K562 (cell line): Measurements from ENCODE around the gene NLK. TPM values are rescaled to one million over a fixed set of nuclear protein-coding genes. Genes with fewer than 3 reads are reported as not detected.

Experiments
- ATAC-seq: fragments of 200-7000 bp; cut with Tn5 transposase; 3 replicates; pipeline ENCODE4 v1.9.1; 2020; ENCODE audit warnings: moderate library complexity
- BruUV-seq: library from RNA; stranded (reverse); fragments of 400-500 nt; replicated peaks from 2 replicates; lab custom pipeline; 2021; lab: Mats Ljungman, UMichigan
- CTCF ChIA-PET: fragments of 300-600 bp; formaldehyde crosslinking; extraction: SDS; loops from one replicate; lab custom pipeline; 2021; ENCODE audit warnings: low intra/inter-chr PET ratio; lab: Yijun Ruan, JAX
- POLR2A ChIA-PET: fragments of 300-600, 350-650 bp; sonication (Branson Sonifier 250); formaldehyde crosslinking; extraction: SDS; loops from one replicate; lab custom pipeline; 2021; ENCODE audit warnings: antibody characterized with exemption, inconsistent platforms; lab: Yijun Ruan, JAX
- DNase-seq, 4 experiments: peaks; one replicate each; pipeline versions ENCODE4 v3.0.0 to v3.0.0-alpha.2; 2011 to 2018; ENCODE audit warnings: low spot score in 3 of 4, mixed read lengths in 3 of 4; ENCODE audit errors: extremely low read depth in 1 of 4
- FAIRE-seq: peaks from 2 replicates; lab custom pipeline; 2011; peaks lifted over from hg19 to GRCh38; lab: Jason Lieb, UNC
- H2AFZ ChIP-seq: 2 replicates; pipeline ENCODE4 v1.6.0; 2011; ENCODE audit warnings: low read depth, low read length, control low read depth, inconsistent platforms
- H3K27ac ChIP-seq: fragments of 200-600 bp; 3 replicates; pipeline ENCODE4 v1.8.0; 2011; ENCODE audit warnings: low read depth, mild to moderate bottlenecking, control low read depth, inconsistent platforms, low read length, moderate library complexity, mixed read lengths; ENCODE audit errors: extremely low read depth
- H3K27me3 ChIP-seq, 2 experiments: fragments of 300-600 bp in 1 of 2; 2 replicates in 1 of 2; 3 replicates in 1 of 2; pipeline versions ENCODE4 v1.6.0 to v1.8.0; 2011; ENCODE audit warnings: inconsistent platforms in 2 of 2, low read length in 2 of 2, mild to moderate bottlenecking in 1 of 2, mixed read lengths in 1 of 2, moderate library complexity in 1 of 2; ENCODE audit not compliant: control insufficient read depth in 2 of 2, insufficient read depth in 2 of 2
- H3K36me3 ChIP-seq: fragments of 300-600 bp; 3 replicates; pipeline ENCODE4 v1.8.0; 2011; ENCODE audit warnings: mild to moderate bottlenecking, low read length, inconsistent platforms; ENCODE audit not compliant: control insufficient read depth, insufficient read depth
- H3K4me1 ChIP-seq, 2 experiments: fragments of 200-600 bp in 1 of 2; replicated peaks in 1 of 2; 2 replicates in 1 of 2; 3 replicates in 1 of 2; pipeline versions ENCODE4 v1.5.1 to v1.8.0; 2011; ENCODE audit warnings: inconsistent platforms in 2 of 2, low read length in 2 of 2, mild to moderate bottlenecking in 1 of 2, mixed read lengths in 1 of 2, moderate library complexity in 1 of 2; ENCODE audit not compliant: control insufficient read depth in 2 of 2, insufficient read depth in 2 of 2
- H3K4me2 ChIP-seq: 2 replicates; pipeline ENCODE4 v1.6.1; 2011; ENCODE audit warnings: low read length, control low read depth, inconsistent platforms, mixed read lengths; ENCODE audit not compliant: insufficient read depth
- H3K4me3 ChIP-seq: fragments of 200-600 bp; sonication (generic), shearing (Covaris generic); 2 replicates; pipeline ENCODE4 v1.5.1; 2016; ENCODE audit warnings: control low read depth, inconsistent platforms
- H3K79me2 ChIP-seq: fragments of 200-600 bp; 3 replicates; pipeline ENCODE4 v1.8.0; 2011; ENCODE audit warnings: low read length, inconsistent platforms; ENCODE audit not compliant: control insufficient read depth, insufficient read depth
- H3K9ac ChIP-seq, 2 experiments: 2 replicates each; pipeline versions ENCODE4 v1.6.0 to v1.6.1; 2011; ENCODE audit warnings: low read depth in 2 of 2, low read length in 2 of 2, control low read depth in 1 of 2, inconsistent platforms in 1 of 2, mild to moderate bottlenecking in 1 of 2, mixed read lengths in 1 of 2; ENCODE audit not compliant: insufficient read depth in 1 of 2
- H3K9me1 ChIP-seq: one replicate; pipeline ENCODE4 v1.6.0; 2011; ENCODE audit warnings: inconsistent platforms, mild to moderate bottlenecking, low read length, moderate library complexity; ENCODE audit not compliant: control insufficient read depth, insufficient read depth
- H3K9me3 ChIP-seq: replicated peaks from 2 replicates; pipeline ENCODE4 v1.5.1; 2011; ENCODE audit warnings: low read depth, low read length, inconsistent platforms; ENCODE audit not compliant: control insufficient read depth, insufficient read depth
- H4K20me1 ChIP-seq: replicated peaks from 2 replicates; pipeline ENCODE4 v1.6.1; 2011; ENCODE audit warnings: low read length, inconsistent platforms, mixed read lengths; ENCODE audit not compliant: control insufficient read depth, insufficient read depth
- DNMT1 ChIP-seq: fragments of 450-650 bp; IDR thresholded peaks from 2 replicates; pipeline ENCODE4 v1.6.1; 2016; ENCODE audit warnings: antibody characterized with exemption, mild to moderate bottlenecking
- LEF1 ChIP-seq: fragments of 450-650 bp; IDR thresholded peaks from 2 replicates; pipeline ENCODE4 v1.6.1; 2016; ENCODE audit warnings: mild to moderate bottlenecking
- NFRKB ChIP-seq: fragments of 450-650 bp; IDR thresholded peaks from 2 replicates; pipeline ENCODE4 v1.6.1; 2016; ENCODE audit warnings: low read depth
- PCBP1 ChIP-seq: fragments of 200-400 bp; formaldehyde crosslinking; IDR thresholded peaks from 2 replicates; pipeline ENCODE4 v1.6.1; 2018; ENCODE audit warnings: mild to moderate bottlenecking, low read depth, low read length; ENCODE audit not compliant: poor library complexity, severe bottlenecking
- RFX1 ChIP-seq: fragments of 450-650 bp; IDR thresholded peaks from 2 replicates; pipeline ENCODE4 v1.6.1; 2016; ENCODE audit warnings: mild to moderate bottlenecking, moderate library complexity
- TCF7L2 ChIP-seq: fragments of 150-350 bp; IDR thresholded peaks from 2 replicates; pipeline ENCODE4 v1.6.1; 2016; ENCODE audit warnings: low read depth, mild to moderate bottlenecking, low read length, moderate library complexity
- TRIM28 ChIP-seq: fragments of 450-650 bp; IDR thresholded peaks from 2 replicates; pipeline ENCODE4 v1.6.1; 2017
- ZNF197 ChIP-seq: fragments of 200-800 bp; sonication (Bioruptor generic); IDR thresholded peaks from 2 replicates; pipeline ENCODE4 v1.6.1; 2016; ENCODE audit warnings: low read depth, missing genetic modification characterization, missing compliant biosample characterization
- WGBS: fragments of 100-300 bp; shearing (Covaris generic); methylation state at CpG from one replicate; pipeline ENCODE4 v1.1.6; 2016; ENCODE audit warnings: low coverage, mixed read lengths; ENCODE audit not compliant: insufficient coverage; ENCODE audit errors: missing lambda C conversion rate; 5-methylcytosine and 5-hydroxymethylcytosine counted together
- in situ Hi-C: fragments of 300-500 bp; cut with MboI; formaldehyde crosslinking; loops from 4 replicates; pipeline ENCODE4 v1.15.0; 2018; ENCODE audit warnings: inconsistent platforms, mixed read lengths
- intact Hi-C: fragments of 100-400 bp; cut with micrococcal nuclease; formaldehyde crosslinking; loops from 2 replicates; pipeline ENCODE4 v1.14.2; 2022
- polyA plus RNA-seq, 8 experiments: library from polyadenylated mRNA; depleted of rRNA in 4 of 8; stranded (reverse) in 5 of 8; unstranded in 3 of 8; fragments of >200 nt; fragmentation: Nextera tagmentation in 2 of 8; fragmentation: Illumina TruSeq in 1 of 8; extraction: Ambion mirVana in 2 of 8; extraction: Trizol in 1 of 8; gene quantifications; 2 replicates each; pipeline versions ENCODE4 v1.2.1 to v1.2.3, GENCODE V29; 2011 to 2014; ENCODE audit warnings: inconsistent platforms in 1 of 8, missing spikeins in 1 of 8
- total RNA-seq, 7 experiments: library from RNA; depleted of rRNA in 6 of 7; stranded (reverse); fragments of >200 nt in 6 of 7; fragmentation: Illumina TruSeq in 2 of 7; extraction: Trizol in 2 of 7; gene quantifications; 2 replicates each; pipeline versions ENCODE4 v1.2.1 to v1.2.3, GENCODE V29; 2011 to 2021; ENCODE audit warnings: low replicate concordance in 1 of 7

Gene NLK
- total and polyA plus RNA-seq, 9 of the 15 experiments (the other 6 are each of a cell fraction or from before 2014, with no cell fraction given) = 10.9 to 59.6 (median 26.7) TPM

- Histone ChIP-seq H3K27me3 (no peaks in the 10 kb centered on the region), H3K4me3 (no peak overlapping the region), H3K4me2 (no peak overlapping the region), H3K9me1 (no peaks in the 10 kb centered on the region), H3K4me1 (no peaks in the 10 kb centered on the region), H3K79me2 (no peaks in the 10 kb centered on the region), H3K9me3 (no peaks in the 10 kb centered on the region), H3K36me3 (no peaks in the 10 kb centered on the region), H2AFZ (no peak overlapping the region), H3K27ac (no peak overlapping the region), H4K20me1 (0 out of 2 replicates have a peak, but pooled peaks cover 4% of the 10 kb centered on the region), H3K9ac (no peak overlapping the region)
- CTCF ChIA-PET = no interaction called here
- no peak for FAIRE-seq
- in situ Hi-C loops = no loop called here
- POLR2A ChIA-PET = interaction anchor here (1.0 kb wide), 1 partner anchor 102 kb away, joined by 3 read pairs; no protein-coding TSS in a partner anchor
- no peak for ATAC-seq
- no TSS peak for BruUV-seq
- TF ChIP-seq DNMT1 = no peak
- peak; percentile 64 for TF ChIP-seq RFX1
- WGBS = 83% methylated on average over 1 of the region's 1 CpG
- intact Hi-C loops = no loop called here
- DNase-seq = no peak
These were observed 108.5 kb downstream of the NLK start for GRCh38 chr17:28151001-28151400.

DNA sequence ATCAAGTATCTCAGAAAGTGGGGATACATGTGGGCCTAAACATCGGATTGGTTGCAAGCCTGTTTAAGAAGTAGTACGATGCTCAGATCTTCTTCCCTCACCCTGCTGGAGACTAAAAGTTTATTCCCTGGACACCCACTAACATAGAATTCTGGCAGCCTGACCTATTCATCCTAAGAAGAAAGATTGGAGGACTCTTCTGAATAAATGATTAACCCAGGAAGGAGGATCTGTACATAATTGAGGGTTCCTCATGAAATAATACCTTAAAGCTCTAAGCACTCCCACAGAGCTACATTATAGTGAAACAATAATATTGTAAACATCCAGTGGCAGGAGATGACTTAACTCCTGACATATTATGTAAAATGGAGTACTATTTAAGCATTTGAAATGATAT, 111.7 kb downstream of the NLK start:
- no TSS peak for BruUV-seq
- POLR2A ChIA-PET = no interaction called here
- no peaks in the 10 kb centered on the region for H3K27me3 ChIP-seq
- 79% methylated on average over 2 of the region's 2 CpGs for WGBS
- H4K20me1 ChIP-seq = 0 out of 2 replicates have a peak, but pooled peaks cover 4% of the 10 kb centered on the region
- no peak overlapping the region for H3K4me2 ChIP-seq
- intact Hi-C loops = no loop called here
- in situ Hi-C loops = no loop called here
- no peak overlapping the region for H3K27ac ChIP-seq
- TF ChIP-seq TCF7L2 (no peak), TRIM28 (no peak), LEF1 (no peak), NFRKB (no peak), ZNF197 (CRISPR knock-in tag) (no peak), PCBP1 (no peak)
- TF ChIP-seq, all 486 proteins: peak for 0
- CTCF ChIA-PET = no interaction called here
- Histone ChIP-seq H2AFZ (no peak overlapping the region), H3K36me3 (no peaks in the 10 kb centered on the region), H3K4me3 (no peak overlapping the region), H3K9me3 (no peaks in the 10 kb centered on the region), H3K9me1 (no peaks in the 10 kb centered on the region), H3K79me2 (no peaks in the 10 kb centered on the region), H3K4me1 (no peaks in the 10 kb centered on the region), H3K9ac (no peak overlapping the region)
- ATAC-seq = no peak
- FAIRE-seq = peak; percentile 35
- DNase-seq = no peak
